PC-3 (cell line): ENCODE results near the gene PSRC1.

Experiments
- EZH2 ChIP-seq: fragments of 300-600 bp; sonication (generic); IDR thresholded peaks from one replicate; pipeline ENCODE4 v1.6.1; 2017; ENCODE audit warnings: antibody characterized with exemption, mild to moderate bottlenecking, low read length; ENCODE audit not compliant: unreplicated experiment
- EZH2phosphoT487 ChIP-seq: fragments of 300-600 bp; sonication (generic); IDR thresholded peaks from 2 replicates; pipeline ENCODE4 v1.6.1; 2018; ENCODE audit warnings: mild to moderate bottlenecking, antibody characterized with exemption, low read length, borderline replicate concordance
- TF ChIP-seq, protein P1 (sequence below): fragments of 300-600 bp; sonication (generic); conservative IDR thresholded peaks from 2 replicates; pipeline ENCODE4 v1.5.1; 2017; ENCODE audit warnings: antibody characterized with exemption, low read depth, mild to moderate bottlenecking, low read length

DNA sequence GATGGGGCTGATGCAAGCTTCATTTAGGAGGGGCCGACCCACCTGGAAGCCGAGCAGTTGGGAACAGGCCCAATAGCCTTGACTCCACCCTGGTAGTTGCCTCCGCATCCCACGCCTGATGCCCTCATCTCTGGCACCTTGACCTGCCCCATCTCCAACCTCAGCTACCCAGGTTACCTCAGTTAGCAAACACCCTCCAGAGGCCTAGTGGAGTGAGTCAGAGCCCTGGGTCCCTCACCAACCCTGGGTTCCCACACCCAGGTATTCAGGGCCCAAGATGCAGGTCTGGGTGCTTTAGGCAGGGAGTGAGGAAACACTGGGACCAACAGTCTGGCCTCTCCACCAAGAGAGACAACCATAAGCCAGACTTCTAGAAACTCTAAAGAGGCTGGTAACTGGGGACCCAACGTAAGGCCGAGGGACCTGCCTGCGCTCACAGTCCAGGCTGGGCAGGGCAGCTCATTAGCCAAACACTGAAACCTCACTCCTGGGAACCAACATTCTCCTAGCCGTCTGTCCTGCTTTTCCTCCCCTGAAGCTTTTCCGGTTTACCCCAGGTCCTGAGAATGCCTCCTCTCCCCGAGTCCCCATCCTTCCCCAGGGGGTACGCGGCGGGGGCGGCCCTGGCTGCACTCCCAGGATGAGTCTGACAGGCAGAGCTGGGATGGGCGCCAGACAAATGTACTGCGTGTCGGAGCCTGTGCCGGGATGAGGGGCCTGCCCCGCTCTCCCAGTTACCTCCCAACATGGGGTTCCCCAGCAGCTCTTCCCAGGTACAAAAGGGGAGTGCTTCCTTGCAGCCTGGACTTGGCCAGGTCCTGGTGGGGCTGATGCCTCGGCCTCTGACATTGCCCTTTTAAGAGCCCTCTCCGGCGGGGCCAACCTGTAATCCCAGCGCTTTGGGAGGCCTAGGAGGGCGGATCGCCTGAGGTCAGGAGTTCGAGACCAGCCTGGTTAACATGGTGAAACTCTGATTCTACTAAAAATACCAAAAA lies 42.5 kb downstream of the PSRC1 start:
- TF ChIP-seq, protein P1, sequence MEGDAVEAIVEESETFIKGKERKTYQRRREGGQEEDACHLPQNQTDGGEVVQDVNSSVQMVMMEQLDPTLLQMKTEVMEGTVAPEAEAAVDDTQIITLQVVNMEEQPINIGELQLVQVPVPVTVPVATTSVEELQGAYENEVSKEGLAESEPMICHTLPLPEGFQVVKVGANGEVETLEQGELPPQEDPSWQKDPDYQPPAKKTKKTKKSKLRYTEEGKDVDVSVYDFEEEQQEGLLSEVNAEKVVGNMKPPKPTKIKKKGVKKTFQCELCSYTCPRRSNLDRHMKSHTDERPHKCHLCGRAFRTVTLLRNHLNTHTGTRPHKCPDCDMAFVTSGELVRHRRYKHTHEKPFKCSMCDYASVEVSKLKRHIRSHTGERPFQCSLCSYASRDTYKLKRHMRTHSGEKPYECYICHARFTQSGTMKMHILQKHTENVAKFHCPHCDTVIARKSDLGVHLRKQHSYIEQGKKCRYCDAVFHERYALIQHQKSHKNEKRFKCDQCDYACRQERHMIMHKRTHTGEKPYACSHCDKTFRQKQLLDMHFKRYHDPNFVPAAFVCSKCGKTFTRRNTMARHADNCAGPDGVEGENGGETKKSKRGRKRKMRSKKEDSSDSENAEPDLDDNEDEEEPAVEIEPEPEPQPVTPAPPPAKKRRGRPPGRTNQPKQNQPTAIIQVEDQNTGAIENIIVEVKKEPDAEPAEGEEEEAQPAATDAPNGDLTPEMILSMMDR: no peak
- no peak for TF ChIP-seq EZH2phosphoT487
- no peak for TF ChIP-seq EZH2
